Cerebellar cortex (tissue), 1 donor: ENCODE data around the gene MALRD1.

Experiments used
- DNase-seq: peaks from one replicate; pipeline ENCODE4 v3.0.0-alpha.2; 2015; ENCODE audit warnings: low spot score

Gene MALRD1

DNA sequence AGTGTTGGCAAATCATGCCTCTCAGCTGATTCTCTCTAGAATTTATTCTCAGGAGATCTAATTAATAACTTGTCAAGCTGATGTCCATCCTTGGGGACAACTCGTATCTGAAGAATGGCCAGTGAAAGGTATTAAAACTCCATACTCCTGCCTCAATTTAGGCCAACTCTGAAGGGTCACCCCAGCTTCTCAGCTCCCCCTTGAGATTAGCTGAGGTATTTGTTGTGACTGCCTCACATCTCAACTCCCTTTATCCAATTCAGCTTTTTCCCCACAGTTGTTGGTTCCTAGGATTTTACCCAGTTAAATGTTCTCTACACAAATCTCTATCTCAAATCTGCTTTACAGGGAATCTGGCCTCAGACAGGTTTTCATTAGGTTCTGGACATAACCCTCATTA, 182.4 kb downstream of the MALRD1 start:
- DNase-seq, result no peak

DNA sequence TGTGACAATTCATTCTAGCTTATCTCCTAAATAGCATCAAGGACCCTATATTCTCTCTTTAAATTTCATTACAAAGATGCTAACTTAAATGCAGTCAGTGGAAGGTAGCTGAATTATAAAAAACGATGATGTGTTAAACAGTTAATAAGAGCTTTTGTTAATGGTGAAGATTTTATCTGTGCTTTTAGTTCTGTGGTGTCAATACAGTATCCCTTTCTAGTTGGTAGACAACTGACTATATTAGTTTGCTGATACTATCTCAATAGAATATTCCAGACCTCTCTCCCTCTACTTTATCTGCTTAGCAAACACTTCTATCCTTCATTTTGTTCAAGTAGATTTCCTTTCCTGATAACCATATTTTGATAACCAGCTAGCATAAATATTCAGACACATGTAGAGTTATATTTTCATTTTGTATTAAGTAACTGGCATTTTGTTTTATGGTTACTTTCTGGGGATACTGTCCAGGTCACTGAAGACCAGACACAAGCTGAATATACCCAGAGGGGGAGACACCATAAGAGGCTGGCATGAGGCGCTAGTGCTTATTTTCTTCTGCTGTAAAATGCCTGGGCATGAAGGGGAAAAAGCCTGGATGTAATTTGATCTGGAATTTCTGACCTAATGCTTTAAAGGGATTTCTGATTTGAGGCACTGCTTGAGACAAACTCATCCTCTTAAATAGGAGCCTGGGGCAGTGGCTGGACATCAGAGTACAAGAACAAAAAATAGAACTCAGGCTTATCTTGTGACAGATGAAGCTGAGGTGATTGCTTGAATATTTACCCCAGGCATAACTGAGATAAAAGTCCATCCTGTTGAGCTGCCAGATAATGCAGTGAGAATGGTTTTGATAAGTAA, 197.5 kb downstream of the MALRD1 start:
- peak; percentile 3 for DNase-seq

GRCh38 chr10:19247843-19248242, 199.2 kb downstream of the MALRD1 start:
- DNase-seq, result no peak

- no peak for DNase-seq
These were observed 201.9 kb downstream of the MALRD1 start for GRCh38 chr10:19250546-19250945.

DNA sequence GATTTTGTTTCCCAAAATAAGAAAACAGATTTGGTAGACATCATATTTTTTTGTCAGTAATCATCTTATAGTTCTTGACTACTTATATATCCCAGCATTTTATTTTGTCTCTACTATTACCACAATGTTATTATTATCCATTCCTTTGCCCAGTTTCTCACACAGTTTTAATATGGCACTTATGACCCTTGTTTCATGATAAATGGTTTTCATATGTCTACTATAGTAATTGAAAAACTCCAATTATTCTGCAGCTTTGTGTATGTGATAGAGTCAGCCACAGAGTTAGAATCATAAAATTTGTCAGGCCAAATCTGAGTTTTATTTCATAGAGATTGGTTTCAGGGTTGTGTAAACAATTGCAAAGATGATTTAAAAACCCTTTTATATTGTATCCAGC, 203.9 kb downstream of the MALRD1 start:
- no peak for DNase-seq

DNA sequence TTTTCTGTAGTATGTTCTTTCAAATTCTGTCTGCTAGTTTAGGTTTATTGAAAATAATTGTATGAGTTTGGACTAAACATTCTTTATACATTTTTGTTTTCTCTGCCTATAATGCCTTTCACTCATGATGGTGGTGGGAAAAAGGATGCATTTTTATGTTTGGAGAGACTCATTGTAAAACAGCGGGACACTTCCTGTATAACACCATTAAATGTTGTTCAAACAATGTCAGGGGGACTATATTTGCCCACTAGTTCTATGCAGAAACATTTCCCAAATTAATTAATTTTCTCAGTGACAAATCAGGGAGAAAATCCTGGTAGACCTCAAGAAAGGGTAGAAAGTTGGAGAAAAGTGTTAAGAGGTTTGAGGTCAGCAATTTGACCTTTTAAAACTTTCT, 207.7 kb downstream of the MALRD1 start:
- DNase-seq, result no peak

DNA sequence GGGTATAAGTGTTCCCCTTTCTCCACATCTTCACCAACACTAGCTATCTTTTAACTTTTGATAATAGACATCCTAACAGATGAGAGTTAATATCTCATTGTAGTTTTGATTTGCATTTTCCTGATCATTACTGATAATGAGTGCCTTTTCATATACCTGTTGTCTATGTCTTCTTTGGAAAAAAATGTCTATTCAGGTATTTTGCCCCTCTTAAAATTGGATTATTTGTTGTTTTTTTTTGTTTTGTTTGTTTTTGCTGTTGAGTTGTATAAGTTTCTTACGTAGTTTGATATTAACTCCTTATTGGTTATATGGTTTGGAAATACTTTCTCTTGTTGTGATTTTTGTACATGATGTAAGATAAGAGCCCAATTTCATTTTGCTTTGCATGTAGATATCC, 214.7 kb downstream of the MALRD1 start:
- no peak for DNase-seq

GRCh38 chr10:19283285-19283684, 234.7 kb downstream of the MALRD1 start:
- no peak for DNase-seq

DNA sequence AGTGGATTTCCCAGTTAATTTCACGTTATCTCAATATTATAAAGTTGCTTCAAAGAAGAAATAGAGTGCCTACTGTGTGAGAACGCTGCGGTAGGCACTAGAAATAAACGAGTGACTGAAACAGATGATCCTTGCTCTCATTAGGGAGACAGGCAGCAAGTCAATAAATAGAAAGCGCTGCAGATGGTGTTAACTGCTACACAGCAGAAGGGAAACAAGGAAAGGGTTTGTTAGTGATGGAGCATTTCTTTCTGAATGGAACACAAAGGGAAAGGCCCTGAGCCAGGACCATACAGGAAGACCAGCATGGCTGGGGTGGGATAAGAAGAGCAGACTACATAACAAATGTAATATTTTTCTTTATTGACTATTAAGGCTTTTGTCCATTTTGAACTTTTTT, 235.2 kb downstream of the MALRD1 start:
- no peak for DNase-seq

DNA sequence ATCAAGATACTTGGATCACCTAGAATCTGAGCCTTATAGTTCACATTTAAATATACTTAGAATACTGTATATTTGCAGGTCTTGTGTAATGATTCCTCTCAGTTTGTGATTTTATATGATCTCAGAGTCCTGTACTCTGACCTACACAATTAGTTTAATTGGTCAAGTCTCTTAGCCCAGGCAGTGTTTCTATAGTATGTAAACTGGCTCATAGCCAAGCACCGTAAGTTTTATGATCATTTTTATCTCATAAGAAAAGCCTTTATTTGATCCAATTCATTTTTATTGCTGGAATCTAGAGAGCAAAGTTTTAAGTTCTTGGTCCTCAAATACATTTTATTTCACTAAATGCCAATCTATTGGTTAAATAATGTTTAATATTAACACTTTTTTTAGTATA, 242.2 kb downstream of the MALRD1 start:
- DNase-seq, result no peak

DNA sequence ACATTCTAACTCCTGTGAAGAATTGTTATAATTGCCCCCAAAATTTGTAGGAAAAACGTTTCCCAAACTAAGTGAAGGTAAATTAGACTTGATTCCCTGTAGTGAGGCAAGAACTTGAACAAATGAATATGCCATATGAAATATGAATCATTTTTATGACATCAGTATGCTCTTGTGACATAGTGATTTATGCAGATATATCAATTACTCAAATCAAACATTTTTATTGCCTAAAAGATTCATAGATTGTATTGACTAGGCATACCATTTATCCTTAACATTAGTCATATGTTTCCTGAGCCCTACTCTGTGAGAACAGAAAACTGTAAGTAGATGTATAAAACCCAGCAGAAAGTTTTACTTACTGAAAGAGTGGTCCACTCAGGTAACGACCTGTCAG, 245.6 kb downstream of the MALRD1 start:
- no peak for DNase-seq

DNA sequence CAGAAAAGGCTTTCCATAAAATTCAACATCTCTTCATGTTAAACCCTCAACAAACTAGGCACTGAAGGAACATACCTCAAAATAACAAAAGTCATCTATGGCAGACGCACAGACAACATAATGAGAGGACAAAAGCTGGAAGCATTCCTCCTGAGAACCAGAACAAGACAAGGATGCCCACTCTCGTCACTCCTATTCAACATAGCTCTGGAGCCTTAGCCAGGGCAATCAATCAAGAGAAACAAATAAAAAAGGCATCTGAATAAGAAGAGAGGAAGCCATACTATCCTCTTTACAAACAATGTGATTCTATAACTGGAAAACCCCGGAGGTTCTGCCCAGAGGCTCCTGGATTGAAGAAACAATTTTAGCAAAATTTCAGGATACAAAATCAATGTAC, 251.0 kb downstream of the MALRD1 start:
- no peak for DNase-seq

DNA sequence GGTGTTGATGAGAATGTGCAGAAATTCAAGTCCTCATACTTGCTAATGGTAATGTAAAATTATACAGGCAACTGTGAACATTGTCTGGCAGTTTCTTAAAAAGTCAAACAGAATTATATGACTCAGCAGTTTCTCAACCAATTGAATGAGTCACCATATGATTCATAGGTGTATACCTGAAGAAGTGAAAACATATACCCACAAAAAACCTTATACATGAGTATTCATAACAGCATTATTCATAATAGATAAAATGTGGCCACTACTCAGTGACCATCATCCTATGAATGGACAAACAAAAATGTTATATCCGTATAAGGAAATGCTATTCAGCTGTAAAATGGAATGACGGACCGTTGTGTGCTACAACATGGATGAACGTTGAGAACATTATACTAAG, 253.5 kb downstream of the MALRD1 start:
- DNase-seq, result no peak

GRCh38 chr10:19310066-19310465, 261.5 kb downstream of the MALRD1 start:
- no peak for DNase-seq

DNA sequence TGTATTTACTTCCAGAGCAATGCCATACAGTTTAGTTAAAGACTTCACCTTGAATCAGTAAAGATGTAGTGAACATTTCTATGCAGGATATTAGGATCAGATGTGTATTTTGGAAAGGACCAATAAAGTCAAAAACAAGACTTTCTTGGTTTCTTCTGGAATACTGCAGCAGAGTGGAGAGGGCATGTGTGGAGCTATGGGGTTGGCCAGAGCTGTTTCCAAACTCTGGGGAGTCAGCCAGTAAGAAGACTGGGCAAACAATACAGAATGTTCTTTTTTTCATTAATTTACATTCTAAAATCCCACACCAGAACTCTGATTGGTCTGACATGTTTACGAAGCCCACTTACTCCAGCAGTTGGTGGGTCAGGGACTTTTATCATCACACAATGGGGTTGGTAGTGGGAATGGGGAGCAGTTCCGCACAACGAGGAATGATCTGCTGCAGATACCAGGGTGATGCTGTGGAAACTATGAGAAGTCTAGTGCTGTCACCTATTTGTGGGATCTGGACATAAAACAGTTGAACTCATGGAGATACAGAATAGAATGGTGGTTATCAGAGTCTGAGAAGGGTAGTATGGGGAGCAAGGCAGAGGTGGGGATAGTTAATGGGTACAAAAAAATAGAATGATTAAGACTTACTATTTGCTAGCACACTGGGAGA, 267.7 kb downstream of the MALRD1 start:
- DNase-seq, result no peak

GRCh38 chr10:19317952-19318351, 269.4 kb downstream of the MALRD1 start:
- DNase-seq, result no peak

- no peak for DNase-seq
These were observed 277.0 kb downstream of the MALRD1 start for GRCh38 chr10:19325581-19325980.

- DNase-seq, result no peak
These were observed 280.0 kb downstream of the MALRD1 start for GRCh38 chr10:19328582-19328981.

DNA sequence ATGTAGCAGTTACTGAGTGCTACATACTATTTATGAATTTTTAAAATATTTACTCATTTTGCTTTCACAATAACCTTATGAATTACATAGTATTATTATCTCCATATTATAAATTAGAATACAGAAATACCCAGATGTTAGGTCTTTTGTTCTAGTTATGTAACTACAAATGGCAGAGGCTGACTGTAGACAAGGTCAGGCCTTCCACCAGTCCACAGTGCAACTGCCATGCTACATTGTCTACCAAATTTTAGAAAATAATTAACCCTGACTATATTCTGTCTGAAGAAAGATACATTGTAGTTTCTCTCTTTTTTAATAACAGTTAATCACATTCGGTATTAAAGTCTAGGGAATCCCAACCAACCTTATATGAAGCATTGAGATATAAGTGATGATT, 280.9 kb downstream of the MALRD1 start:
- DNase-seq, result no peak

DNA sequence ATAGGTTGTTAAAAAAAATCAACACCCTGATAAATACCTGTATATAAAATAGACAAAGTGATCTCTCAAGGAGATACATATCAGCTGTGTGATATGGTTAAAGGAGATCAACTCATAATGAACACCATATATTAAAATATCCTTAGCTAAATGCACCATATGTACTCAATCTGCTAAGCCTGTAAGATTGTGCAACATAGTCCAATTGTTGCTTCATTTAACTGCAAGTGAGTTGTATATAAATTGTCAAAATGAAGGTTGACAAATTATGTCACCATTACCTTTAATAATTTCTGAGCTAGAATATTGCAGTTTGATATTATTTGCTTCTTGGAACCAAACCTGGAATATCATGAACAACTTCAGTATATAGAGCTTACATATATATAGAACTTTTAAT, 283.7 kb downstream of the MALRD1 start:
- DNase-seq, result no peak

GRCh38 chr10:19333631-19334030, 285.0 kb downstream of the MALRD1 start:
- no peak for DNase-seq

GRCh38 chr10:19347621-19348020, 299.0 kb downstream of the MALRD1 start:
- no peak for DNase-seq

- no peak for DNase-seq
These were observed 318.6 kb downstream of the MALRD1 start for GRCh38 chr10:19367176-19367575.

DNA sequence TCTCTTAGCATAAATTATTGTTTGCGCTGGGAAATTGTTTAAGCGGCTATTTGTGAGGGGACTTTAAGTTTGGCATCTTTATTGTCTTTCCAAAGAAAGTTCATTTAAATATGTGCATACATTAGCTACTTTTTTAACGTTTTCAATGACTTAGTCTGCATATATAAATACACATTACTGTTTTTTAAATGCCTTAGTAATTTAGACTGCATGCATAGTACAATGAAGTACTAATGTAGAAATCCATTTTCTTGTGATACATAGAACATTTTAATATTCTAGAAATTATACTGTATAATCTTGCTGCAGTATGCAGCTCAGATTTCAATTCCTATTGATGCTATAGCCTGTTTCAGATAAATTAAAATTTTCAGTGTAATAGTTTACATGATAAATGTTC, 325.4 kb downstream of the MALRD1 start:
- DNase-seq, result no peak
